GM18861 (cell line): Measurements from ENCODE around the gene RNF166.

ENCODE experiments used
- ATAC-seq: cut with Tn5 transposase; IDR thresholded peaks from one replicate; pipeline ENCODE4 v1.9.1; 2021; ENCODE audit not compliant: unreplicated experiment

Gene RNF166

DNA sequence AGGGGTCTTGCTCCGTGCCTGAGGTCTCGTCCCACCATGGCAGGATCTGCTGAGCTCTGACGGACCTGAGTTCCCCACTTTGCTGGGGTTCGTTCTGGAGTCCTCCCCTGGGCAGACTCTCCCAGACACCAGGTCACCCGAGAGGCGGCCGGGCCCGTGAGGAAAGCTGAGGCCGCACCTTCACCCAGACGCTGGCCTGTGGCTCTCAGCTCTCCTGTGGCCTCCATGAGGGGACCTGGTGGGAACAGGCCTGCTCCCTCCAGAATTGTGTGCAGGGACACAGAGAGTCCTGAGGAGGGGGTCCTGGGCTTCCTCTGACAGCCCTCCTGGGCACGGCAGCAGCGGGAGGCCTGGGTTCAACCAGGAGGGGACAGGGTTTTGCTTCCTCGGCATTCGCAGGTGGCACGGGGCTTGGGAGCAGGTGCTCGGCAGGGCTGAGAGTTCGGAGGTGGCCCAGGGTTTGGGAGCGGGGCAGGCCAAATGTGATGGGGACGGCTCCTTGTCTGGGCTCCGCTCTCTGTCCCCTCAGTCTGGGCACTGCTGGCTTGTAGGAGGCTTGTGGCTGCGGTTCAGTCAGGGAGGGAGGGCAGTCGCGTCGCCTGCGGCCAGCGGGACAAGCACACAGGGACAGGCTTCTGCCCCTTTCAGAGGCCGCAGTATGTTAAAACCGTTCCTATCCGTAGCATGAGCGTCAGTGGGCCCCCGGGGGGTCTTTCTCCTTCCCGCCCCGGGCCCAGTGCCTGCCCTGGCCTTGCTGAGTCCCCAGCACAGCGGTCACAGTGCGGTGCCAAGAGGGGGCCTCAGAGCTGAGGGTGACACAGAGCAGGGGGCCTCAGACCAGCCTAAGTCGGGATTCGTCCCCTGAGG, 11.8 kb downstream of the RNF166 start:
- ATAC-seq, result no peak

DNA sequence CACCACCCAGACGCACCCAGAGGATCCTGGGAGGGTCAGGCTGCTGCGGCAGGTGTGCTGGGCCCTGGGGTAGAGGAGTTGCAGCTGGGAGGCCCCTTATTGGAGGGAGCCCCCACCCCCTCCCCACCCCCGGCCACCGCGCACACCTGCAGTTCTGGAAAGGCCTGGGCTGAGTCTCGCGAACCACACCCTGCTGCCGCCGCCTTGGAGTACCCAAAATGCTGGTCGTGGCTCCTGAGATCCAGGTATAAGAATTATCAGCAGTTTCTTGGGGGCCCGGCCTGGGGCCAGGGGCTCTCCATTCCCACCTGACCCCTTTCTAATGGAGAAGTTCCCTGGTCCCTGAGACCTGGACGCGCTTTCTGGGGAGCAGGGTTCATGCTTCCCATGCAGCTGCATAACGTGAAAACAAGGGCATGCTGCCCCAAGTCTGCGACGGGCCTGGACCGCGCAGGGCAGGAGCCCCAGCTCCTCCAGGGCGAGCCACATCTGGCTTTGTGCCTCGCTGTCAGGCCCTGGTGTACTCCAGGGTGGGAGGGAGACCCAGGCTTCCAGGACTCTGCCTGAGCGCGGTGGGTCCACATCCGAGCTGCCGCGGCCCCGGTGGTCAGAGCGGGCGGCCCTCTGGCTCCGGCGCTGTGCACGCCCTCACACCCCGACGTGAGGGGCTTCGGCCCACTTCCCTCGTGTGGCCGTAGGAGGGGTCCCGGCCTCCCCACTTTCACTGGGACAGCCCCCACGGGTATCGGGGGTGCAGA, 12.6 kb downstream of the RNF166 start:
- ATAC-seq, result no peak

DNA sequence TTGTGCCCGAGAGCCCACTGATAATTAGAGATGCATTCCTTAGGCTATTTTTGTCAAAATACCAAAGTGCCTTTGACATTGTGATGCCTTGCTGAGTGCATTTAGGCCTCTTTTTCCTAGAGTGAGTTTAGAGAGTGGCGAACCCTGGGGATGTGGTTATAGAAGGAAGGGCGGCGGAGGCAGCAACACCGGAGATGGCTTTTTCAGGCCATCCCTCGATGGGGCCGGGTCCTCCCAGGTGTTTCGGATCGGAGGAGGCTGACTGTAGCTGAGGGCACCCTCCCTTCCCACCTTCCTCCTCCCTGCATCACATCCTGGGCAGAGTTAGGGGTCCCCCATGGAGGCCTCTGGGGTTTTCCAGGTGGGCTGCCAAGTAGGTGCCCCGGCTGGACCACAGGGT, 13.3 kb downstream of the RNF166 start:
- no peak for ATAC-seq

DNA sequence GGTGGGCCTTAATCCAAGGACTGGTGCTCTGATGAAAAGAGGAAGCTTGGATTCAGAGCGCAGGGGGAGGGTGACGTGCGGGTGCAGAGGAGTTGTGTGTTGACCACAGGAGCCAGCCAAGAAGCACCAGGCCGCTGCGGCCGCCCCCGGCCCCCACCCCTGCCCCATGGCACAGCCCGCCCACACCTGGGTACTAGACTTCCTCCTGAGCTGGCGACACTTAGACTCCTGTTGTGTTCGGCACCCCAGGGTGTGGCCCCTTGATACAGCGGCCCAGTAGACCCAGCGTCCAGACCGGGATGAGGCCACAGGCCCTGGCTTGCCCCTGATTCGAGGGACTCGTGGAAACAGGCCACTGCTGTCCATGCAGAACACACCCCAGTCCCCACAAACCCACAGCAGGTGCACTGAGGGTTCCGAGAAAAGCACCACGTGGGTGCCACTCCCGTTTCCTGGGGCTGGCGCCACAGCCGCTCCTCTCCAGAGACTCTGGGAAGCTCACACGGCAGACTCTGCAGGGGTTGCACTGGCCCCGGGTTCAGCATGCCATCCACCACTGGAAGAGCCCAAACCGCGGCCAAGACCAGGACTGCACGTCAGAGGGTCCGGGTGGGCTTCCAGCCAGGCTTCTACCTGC, 14.2 kb downstream of the RNF166 start:
- ATAC-seq, result no peak

DNA sequence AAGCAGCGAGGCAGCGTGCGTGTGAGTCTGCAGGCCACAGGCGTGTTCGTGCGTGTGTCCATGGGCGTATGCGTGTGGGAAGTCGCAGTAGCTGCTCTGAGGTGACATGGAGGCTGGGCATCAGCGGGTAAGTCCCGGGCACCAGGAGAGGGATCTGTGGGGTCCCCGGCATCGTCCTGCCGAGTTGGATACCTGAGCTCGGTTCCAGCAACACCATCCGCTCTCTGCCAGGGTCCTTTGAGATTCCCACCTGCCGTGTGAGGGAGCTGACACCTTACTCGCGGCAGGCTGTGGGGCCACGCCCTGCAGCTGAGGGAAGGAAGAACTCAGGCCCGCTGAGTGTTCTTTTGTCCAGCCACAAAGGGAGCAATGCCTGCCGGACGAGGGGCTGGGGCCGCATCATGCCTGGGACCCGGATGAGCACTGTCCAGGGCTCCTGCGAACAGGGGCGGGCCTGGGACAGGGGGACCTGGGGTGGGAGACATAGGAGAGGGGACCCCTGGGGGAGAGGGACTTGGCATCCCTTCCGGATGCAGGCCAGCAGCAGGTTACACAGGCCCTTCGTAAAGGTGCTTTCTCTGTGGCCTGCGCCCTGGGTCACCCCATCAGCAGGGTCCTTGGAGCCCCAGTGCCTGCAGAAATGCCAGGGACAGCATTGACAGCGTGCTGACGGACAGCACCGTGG, 14.9 kb downstream of the RNF166 start:
- ATAC-seq, result no peak

DNA sequence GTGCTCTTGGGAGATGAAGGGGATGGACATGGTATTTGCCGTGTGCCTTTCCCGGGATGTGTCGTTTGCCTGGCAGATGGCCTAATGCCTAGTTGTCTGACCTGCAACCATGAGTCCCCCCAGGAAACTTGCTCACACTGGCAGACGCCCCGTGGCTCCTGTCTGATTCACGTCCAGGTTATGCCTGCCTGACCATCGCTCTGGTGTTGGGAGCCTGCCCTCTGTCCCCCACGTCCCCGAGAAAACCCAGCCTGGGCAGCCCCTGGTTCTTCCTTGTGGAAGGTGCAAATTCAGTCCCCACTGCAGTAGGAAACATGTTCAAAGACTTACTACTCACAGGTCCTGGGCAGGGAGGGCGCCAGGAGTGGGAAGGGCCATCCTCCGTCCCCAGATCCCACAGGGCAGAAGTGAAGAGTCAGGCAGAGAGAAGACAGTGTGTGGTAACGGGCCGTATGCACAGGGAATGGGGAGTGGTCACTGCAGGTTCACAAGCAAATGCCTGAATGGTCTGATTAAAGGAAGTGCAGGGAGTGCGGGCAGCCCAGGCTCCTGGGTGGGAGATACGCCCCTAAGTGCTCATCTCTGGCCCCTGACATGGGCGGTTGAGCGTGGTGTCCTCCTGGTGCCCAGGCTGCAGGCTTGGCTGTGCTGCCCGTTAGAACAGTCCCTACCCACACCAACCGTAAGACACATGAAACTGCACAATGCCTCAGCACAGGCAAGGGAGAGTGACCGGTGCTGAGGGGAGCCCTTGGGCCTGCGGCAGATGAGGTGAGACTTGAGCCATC, 15.7 kb downstream of the RNF166 start:
- no peak for ATAC-seq

DNA sequence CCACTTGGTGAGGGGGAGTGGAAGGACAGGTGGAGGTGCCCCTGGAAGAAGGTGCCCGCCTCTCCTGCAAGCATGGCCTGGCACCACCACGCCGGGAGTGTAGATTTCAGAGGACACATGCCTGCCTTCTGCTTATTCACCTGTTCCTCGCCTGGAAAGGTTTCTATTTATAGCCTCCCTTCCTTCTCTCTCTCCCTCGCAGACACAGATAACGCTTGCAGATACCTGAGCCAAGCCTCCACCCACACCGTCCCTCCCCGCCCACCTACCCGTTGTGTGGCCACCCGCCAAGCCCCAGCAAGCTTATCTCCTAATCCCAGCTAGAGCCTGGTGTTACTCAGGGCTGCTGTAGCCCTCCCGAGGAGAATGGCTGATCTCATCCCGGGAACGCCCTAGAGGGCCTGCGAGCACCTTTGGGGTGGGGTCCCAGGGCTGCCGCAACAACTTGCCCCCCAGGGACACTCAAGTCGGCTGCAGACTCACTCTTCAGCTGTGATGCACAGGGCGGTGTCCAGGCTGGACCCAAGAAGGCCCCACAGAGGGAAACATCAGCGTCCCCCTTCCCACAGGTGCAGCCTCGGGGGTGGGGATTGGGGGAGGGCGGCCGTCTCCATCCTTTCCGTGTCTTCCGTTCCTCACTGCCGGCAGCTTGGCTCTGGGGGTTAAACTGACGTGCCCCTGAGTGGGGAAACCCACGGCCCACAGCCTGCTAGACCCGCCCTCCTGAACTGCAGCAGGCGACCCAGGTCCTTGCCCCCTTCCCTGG, 18.0 kb downstream of the RNF166 start:
- ATAC-seq, result no peak

DNA sequence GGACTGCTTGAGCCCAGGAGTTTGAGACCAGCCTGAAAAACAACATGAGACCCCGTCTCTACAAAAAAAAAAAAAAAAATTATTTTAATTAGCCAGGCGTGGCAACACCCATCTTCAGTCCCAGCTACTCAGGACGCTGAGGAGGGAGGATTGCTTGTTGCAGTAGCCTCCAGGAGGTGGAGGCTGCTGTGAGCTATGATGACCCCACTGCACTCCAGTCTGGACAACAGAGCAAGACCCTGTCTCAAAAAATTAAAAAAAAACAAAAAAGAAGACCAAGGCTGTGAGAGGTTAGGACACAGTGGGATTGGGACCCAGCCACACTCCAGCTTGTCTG, 18.6 kb downstream of the RNF166 start:
- no peak for ATAC-seq

DNA sequence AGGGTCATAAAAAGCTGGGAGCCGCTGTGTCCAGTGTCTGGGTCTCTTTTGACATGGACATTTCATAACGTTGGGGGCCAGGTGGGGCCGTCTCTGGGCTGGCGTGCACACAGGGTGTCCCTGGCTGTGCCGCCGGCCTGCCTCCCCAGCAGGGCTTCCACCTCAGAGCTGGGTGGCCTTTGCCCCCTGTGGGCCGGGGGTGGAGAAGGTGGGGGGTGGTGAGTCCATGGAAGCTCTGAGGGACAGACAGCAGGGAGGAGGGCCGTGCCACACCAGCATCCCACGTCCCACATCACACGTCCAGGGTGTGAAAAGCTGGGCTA, 19.0 kb downstream of the RNF166 start:
- no peak for ATAC-seq

DNA sequence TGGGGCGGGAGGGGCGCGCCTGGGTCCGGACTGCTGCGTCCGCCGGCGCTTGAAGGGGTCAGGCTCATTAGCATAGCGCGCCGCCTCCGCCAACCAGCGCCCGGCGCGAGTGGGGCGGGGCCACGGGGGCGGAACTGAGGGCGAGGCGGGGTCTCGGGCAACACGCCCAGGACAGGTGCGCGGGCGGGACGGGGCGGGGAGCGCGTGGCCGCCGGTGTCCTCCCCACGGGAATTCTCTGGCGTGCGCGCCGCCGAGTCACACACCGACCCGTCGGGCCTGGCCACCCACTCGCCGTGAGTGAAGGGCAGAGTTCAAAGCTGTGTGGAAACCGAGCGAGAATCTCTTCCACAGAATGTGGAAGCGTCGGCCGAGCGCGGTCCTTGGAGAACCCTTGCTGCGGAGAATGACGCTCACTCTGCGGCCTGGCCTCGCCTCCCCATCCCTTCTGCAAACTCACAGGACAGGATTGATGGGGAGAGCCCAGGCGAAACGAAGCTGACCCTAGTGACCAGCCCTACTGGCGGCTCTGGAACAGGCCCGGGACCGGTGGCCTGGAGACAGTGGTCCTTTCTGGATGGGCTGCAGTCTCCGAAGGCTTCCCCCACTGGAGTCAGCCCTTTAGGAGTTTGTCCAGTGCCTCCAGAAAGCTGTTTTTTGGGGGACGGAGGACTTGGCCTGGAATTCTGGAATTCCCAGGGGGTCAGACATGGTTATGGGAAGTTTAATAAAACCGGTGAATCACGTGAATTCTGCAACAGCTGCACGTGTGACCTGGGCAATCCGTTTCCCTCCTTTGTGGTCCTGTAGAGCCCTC, 19.6 kb downstream of the RNF166 start, which contains the start of gene SNAI3:
Gene SNAI3, minus strand, starts transcription at position 69 of the 815 bp plus-strand sequence. CDS start 101 bp downstream, outside the sequence.
- ATAC-seq, result peak; percentile 42

DNA sequence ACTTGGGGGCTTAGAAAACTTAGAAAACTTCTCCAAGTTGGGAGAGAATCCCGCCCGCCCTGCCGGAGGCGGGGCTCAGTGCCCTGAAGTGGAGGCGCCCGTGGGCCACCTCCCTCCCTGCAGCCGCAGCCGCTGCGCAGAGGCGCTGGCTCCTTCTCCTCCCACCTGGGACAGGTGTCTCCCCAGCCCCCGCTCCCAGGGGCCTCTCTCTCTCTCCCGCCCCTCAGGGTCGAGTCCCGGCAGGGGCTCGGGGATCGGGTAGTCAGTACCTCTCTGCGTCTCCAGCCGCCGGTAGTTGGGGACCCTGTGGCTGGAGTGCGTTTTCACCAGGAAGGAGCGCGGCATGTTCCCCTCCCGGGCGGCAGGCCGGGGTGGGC, 20.2 kb downstream of the RNF166 start:
- ATAC-seq, result no peak

DNA sequence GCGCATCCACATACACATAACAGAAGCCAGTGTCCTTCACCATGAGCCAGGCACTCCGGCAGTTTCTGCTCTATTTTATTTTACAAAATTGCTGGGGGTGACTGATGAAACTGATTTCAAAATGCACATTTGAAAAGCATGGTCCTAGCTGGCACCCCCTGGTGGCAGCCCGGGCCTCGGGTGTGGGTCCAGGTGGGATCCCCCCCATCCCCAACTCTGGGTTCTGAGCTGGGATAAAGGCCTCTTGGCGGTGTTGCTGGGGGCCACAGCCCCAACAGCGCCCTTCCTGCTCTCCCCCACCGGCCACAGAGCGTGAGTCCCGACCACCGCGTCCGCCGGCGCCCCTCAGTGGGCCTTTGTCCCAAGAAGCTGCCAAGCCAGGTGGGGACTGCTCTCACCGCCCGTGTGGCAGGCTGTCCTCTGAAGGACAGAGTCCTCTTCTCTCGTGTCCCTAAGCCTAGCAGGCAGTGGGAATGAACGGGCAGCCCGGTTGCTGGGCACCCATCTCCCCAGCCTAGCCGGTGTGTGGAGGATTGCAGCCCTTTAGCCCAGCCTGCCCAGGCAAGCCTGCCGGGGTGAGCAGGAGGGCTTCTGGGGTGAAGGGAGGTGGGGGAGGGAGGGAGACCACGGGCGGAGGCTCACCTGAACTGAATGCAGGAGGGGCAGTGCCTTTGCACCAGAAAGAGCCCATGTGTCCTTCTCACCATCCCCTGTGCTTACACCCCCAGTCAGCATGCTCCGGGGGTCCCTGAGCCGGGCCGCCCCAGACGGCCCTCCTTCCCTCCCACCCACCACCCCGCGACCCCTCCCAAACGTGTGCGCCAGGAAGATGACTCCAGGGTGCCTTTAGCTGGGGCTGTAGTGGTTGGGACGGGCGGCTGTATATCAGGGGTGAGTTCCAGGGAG, 20.8 kb downstream of the RNF166 start:
- no peak for ATAC-seq

DNA sequence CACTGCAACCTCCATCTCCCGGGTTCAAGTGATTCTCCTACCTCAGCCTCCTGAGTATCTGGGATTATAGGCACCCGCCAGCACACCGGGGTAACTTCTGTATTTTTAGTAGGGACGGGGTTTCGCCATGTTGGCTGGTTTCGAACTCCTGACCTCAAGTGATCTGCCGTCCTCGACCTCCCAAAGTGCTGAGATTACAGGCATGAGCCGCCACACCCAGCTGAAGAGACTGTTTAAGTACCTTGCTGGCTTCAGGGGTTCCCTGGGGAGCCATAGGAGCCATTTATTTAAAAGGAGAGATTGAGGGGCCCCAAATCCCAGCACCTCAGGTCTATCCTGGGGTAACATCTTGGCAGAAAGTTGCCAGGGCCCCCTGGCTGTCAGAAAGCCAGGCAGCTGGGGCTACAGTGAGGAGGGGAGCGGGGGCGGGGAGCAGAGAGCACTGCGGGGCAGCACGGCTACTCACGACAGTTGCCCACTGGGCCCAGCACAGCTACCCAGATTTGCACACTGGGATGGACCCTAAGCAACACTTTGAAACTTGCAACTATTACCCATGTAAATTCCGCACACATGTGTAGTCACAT, 21.5 kb downstream of the RNF166 start:
- ATAC-seq, result no peak

DNA sequence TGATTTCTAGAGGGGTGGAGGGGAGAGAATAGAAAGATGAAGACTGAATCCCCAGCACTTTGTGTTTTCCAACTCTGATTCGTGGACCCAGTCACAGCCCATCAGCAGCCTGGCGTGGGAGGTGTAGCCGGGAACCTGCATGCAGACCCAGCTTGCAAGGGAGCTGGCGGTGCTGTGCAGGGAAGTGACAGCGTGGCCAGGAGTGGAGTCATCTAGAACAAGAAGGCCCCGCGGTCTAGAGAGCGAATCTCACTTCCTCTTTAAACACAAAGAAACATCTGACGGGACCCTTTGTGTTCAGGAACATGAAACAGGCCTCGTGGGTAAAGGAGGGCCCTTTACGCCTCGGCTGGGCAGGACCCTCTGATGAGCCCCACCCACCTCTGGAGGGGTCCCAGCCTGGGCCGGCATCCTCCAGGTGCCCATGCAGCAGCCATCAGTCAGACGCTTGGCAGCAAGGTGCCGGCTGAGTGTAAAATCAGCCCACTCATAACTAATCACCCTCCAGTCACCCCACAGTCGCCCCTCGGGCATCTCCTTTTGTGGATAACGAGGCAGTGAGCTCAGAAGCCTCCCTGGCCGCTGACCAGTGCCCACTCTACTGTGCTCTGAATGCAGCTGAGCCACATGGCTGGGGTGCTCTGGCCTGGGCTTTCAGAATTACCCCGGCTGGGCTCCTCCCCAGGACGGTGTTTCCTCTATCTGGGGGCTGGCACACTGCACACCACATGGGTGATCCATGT, 24.3 kb downstream of the RNF166 start:
- ATAC-seq, result peak; percentile 64

DNA sequence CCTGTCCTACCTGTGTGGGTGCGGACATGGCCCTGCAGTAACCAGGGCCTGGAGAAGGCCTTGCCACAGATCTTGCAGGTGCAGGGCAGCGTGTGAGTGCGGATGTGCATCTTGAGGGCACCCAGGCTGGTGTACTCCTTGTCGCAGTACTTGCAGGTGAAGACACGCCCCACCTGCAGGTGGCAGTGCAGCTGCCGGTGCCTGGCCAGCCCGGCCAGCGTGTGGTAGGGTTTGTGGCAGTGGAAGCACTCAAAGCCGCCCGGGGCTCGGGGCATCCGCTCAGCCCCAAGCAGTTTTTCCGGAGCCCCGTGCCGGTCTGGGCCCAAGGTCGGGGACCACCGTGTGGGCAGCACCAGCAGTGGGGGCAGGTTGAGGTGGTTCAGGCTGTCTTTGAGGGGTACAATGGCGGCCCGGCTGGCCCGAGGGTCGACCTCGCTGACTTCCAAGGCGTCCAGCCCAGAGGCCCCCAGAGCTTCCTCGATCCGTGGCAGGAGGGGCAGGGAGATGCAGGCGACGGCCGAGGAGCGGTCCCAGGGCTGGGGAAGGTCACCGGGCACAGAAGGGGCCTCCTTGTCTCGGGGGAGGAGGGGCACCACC, 25.0 kb downstream of the RNF166 start:
- ATAC-seq, result no peak

DNA sequence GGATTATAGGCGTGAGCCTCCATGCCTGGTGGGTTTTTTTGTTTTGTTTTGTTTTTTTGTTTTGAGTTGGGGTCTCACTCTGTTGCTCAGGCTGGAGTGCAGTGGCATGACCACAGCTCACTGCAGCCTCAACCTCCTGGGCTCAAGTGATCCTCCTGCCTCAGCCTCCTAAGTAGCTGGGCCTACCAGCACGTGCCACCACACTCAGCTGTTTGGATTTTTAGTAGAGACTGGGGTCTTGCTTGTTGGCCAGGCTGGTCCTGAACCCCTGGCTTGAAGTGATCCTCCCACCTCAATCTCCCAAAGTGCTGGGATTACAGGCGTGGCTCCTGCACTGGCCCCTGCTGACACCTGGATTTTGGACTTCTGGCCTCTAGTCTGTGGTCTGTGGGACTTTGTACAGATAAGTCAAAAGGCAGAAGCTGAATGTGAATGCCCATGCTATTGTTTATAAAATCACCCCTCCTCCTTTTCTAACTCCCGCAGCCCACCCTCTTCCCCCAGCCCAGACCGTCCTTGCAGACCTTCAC, 25.6 kb downstream of the RNF166 start:
- no peak for ATAC-seq
